Activated naive CD8-positive, alpha-beta T cell treated with anti-CD3 and anti-CD28 coated beads for 36 hours (primary cell): ENCODE results near the gene HIGD1C. TPM values are rescaled to one million over a fixed set of nuclear protein-coding genes. Genes with fewer than 3 reads are reported as not detected.

ENCODE experiments used
- DNase-seq: peaks from one replicate; pipeline ENCODE4 v3.0.0; 2021
- H3K27ac Mint-ChIP-seq: one replicate; pipeline ENCODE4 v1.8.0; 2022; ENCODE audit warnings: mild to moderate bottlenecking, moderate library complexity, mixed read lengths
- H3K27me3 Mint-ChIP-seq: one replicate; pipeline ENCODE4 v1.8.0; 2022; ENCODE audit warnings: mild to moderate bottlenecking, mixed read lengths
- H3K36me3 Mint-ChIP-seq: one replicate; pipeline ENCODE4 v1.8.0; 2021; ENCODE audit warnings: mild to moderate bottlenecking, mixed read lengths
- H3K4me1 Mint-ChIP-seq: one replicate; pipeline ENCODE4 v1.8.0; 2021; ENCODE audit warnings: mixed read lengths
- H3K4me3 Mint-ChIP-seq: one replicate; pipeline ENCODE4 v1.8.0; 2022; ENCODE audit warnings: mild to moderate bottlenecking, moderate library complexity, mixed read lengths
- H3K9me3 Mint-ChIP-seq: one replicate; pipeline ENCODE4 v1.8.0; 2022; ENCODE audit warnings: mixed read lengths
- total RNA-seq, 2 experiments: library from RNA; stranded (reverse); gene quantifications; one replicate each; pipeline ENCODE4 v1.2.3, GENCODE V29; 2021

The HIGD1C gene
- total RNA-seq, 2 experiments from 2014 or later: not detected

DNA sequence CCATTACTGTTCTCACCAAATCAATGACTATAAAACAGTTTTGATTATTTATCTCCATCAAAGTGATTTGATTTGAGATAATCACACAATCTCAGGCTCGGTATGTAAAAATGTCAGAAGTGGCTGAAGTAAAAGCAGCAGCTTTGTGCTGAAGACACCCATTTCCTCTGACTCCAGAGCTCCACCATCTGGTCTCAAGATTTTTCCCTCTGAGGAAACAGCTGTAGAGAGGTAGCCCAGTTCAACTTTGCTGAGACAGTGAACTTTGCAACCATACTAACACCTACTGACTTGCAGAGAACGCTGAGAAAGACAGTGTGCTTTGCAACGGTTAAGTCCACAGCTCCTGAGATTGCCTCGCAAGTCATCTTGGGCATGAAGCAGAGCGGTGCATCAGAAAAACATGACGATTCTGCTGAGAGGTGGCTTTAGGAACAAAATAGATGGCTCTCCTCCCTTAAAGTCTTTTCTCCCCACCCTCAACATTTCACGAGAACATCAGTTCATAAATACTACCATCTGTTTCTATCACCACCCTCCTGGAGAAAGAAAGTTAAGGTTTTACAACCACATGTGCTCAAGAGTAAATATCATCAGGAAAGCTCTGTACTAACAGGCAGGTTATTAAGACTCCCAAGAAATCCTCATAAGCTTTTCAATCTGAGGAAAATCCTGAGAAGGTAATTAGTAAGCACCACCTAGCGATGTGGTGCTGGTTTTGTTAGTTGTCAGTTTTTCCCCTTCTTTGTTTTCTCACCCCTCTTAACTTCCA is 34.8 kb downstream of the HIGD1C start:
- no peaks in the 10 kb centered on the region for H3K9me3 Mint-ChIP-seq
- H3K4me1 Mint-ChIP-seq: peaks cover 42% of the 10 kb centered on the region
- H3K27ac Mint-ChIP-seq: peak overlapping the region; percentile 77
- peaks cover 28% of the 10 kb centered on the region for H3K36me3 Mint-ChIP-seq
- no peak overlapping the region for H3K4me3 Mint-ChIP-seq
- no peaks in the 10 kb centered on the region for H3K27me3 Mint-ChIP-seq
- no peak for DNase-seq

DNA sequence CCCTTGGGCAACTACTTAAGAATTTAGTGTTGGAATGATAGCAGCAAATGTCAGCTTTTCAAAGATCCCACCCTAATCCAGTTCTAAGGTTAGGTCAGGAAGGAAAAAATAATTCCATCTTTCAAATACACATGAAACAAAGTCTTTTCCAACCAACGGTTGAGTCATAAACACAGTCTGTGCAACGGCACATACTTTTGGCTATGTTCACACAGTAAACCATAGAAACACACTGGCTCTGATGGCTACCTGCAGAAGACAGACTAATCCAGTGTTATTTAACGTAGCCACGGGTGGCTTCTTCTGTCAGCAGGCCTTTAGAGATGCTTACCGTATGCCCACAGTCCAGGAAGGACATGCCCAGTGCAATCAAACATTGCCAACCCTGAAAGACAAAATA is 35.7 kb downstream of the HIGD1C start:
- H3K36me3 Mint-ChIP-seq: peaks cover 31% of the 10 kb centered on the region
- H3K4me1 Mint-ChIP-seq: peaks cover 42% of the 10 kb centered on the region
- no peak overlapping the region for H3K27ac Mint-ChIP-seq

DNA sequence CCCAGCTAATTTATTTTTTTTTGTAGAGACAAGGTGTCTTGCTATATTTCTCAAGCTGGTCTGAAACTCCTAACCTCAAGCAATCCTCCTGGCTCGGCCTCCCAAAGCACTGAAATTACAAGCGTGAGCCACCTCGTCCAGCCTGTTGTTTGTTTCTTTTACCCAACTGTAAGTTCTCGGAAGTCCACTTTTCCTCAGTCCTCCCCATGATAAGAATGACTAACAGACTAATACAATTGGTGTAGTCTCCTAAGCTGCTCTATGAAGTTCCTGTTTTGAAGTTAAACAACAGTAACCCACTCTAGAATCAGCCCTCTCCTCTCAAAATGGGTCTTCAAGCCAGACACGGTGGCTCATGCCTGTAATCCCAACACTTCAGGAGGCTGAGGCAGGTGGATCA is 36.5 kb downstream of the HIGD1C start:
- H3K27me3 Mint-ChIP-seq: no peaks in the 10 kb centered on the region
- no peak overlapping the region for H3K4me3 Mint-ChIP-seq
- no peak for DNase-seq
- peaks cover 31% of the 10 kb centered on the region for H3K36me3 Mint-ChIP-seq
- H3K9me3 Mint-ChIP-seq: no peaks in the 10 kb centered on the region
- peaks cover 42% of the 10 kb centered on the region for H3K4me1 Mint-ChIP-seq
- H3K27ac Mint-ChIP-seq: no peak overlapping the region

More for the DNA sequence above, 35.7 kb downstream of the HIGD1C start:
- H3K4me3 Mint-ChIP-seq: no peak overlapping the region
- no peak for DNase-seq
- H3K9me3 Mint-ChIP-seq: no peaks in the 10 kb centered on the region
- no peaks in the 10 kb centered on the region for H3K27me3 Mint-ChIP-seq

DNA sequence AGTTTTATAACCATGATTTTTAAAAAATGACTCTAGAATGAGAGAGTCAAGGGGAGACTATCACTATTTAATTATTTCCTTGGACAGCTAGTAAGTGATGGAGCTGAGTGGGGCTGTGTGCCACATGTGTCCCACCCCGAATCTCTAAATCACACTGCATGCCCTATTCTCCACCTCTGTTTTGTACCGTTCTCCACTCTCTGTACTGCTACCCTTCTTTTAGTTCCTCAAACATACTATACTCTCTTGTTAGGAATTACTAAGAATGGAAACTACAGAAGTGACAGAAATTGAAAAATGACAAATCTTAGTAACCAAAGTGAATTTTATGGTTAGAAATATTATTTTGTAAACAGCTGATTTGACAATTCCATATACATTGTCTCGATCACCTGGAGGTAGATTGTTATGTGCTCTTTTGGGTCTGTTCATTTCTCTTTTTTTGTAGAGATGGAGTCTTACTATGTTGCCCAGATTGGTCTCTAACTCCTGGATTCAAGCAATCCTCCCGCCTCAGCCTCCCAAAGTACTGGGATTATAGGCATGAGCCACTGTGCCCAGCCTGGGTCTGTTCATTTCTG is 37.9 kb downstream of the HIGD1C start:
- DNase-seq: no peak
- Mint-ChIP-seq H3K27ac (peak overlapping the region; percentile 18), H3K36me3 (peaks cover 29% of the 10 kb centered on the region)

DNA sequence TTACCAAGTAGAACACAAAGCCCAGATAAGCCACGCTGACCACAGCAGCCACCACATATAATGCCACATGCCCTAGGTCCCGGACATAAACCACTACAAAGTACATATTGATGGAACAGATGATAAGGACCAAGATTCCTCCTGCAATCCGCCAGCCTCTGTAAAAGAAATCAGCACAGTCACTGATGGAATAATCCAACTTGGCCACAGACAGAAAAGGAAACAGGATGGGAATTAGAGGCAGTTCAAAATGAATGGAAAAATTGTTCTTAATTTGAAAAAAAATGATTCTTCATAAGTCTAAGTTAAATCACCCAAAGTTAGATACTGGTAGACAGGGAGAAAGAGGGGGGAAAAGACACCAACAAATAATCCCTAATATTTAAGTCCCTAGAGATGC is 38.4 kb downstream of the HIGD1C start:
- Mint-ChIP-seq H3K27ac (peak overlapping the region; percentile 18), H3K36me3 (peaks cover 33% of the 10 kb centered on the region), H3K4me1 (peaks cover 26% of the 10 kb centered on the region), H3K27me3 (no peaks in the 10 kb centered on the region), H3K4me3 (no peak overlapping the region), H3K9me3 (no peaks in the 10 kb centered on the region)
- DNase-seq: no peak

More for the DNA sequence above, 37.9 kb downstream of the HIGD1C start:
- Mint-ChIP-seq H3K9me3 (no peaks in the 10 kb centered on the region), H3K4me3 (no peak overlapping the region), H3K27me3 (no peaks in the 10 kb centered on the region), H3K4me1 (peaks cover 31% of the 10 kb centered on the region)

DNA sequence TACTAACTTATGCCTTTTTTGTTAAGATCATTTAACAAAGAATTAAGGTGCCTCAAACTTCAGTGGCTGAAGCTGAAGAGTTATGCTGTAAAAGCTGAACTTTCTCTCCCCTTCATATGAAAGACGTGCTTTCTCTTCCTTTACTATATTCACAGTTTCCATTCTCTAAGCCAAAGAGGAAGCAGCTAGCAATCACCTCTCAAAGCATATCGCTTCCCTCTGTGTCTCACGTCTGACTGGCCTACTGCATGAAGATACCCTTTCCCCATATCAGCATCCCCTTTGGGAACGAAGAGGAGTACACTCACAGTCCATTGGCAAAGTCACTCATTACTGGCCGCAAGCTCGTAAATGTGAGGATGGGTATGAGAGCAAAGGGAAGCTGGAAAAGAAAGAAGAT is 38.9 kb downstream of the HIGD1C start:
- H3K4me1 Mint-ChIP-seq: peaks cover 22% of the 10 kb centered on the region
- H3K27ac Mint-ChIP-seq: peak overlapping the region; percentile 4
- no peak overlapping the region for H3K4me3 Mint-ChIP-seq
- peaks cover 33% of the 10 kb centered on the region for H3K36me3 Mint-ChIP-seq
- DNase-seq: no peak
- no peaks in the 10 kb centered on the region for H3K9me3 Mint-ChIP-seq
- no peaks in the 10 kb centered on the region for H3K27me3 Mint-ChIP-seq

DNA sequence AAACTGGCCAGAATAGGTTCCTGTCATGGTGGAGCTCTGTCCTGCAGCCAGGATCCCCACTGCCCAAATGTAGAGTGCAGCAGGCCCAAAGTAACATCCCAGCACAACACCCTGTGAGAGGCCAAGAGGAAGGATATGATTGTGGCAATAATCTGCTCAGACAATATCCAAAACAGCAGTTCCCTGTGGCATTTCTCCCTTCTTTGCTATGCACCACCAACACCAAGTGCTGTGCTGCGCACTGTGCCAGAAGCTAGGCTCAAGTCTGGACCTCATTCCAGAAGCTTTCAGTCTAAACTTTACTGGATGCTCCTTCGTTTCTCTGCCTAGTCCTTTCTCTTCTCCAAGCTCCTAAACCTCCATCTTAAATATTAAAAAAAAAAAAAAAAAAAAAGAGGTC is 40.5 kb downstream of the HIGD1C start:
- H3K27ac Mint-ChIP-seq: no peak overlapping the region
- DNase-seq: no peak
- peaks cover 12% of the 10 kb centered on the region for H3K4me1 Mint-ChIP-seq
- no peaks in the 10 kb centered on the region for H3K27me3 Mint-ChIP-seq
- peaks cover 28% of the 10 kb centered on the region for H3K36me3 Mint-ChIP-seq
- H3K4me3 Mint-ChIP-seq: no peak overlapping the region
- no peaks in the 10 kb centered on the region for H3K9me3 Mint-ChIP-seq

DNA sequence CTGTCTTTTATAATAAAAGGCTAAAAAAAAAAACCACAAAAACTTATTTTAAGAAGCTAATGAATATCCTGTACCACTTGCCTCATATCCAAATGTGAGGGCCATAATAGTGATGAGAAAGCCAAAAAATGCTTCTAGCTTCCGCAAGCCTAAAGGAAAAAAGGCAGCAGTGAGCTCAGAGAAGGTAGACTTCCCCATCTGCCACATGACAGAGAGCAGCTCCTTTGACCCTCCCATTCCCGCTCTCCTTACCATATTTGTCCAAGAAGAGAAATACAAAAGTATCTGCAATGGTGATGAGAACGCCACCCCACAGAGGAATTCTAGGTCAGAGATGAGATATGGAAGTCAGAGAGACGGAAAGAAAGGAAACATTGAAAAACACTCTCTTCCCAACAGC is 46.7 kb downstream of the HIGD1C start:
- peaks cover 12% of the 10 kb centered on the region for H3K4me1 Mint-ChIP-seq
- H3K27ac Mint-ChIP-seq: peak overlapping the region; percentile 19
- no peak overlapping the region for H3K4me3 Mint-ChIP-seq

DNA sequence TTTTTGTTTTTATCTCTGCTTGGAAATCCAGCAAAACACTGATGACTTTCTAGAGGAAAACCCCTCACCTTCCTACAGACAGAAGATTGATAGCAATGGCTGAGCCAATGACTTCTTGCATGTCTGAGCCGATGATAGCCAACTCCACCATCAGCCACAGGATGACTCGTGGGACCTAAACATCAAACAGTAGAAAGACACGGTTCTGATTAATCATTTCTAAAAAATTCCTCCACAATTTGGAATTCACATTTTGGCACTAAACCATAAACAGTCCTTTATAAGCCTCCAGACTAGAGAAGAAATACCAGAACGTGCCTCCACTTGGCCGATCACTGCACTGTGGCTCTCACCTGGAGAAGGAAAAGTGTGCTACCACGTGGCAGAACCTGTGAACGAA is 47.9 kb downstream of the HIGD1C start:
- H3K27me3 Mint-ChIP-seq: no peaks in the 10 kb centered on the region
- H3K36me3 Mint-ChIP-seq: peaks cover 24% of the 10 kb centered on the region
- H3K4me1 Mint-ChIP-seq: peaks cover 12% of the 10 kb centered on the region
- no peak for DNase-seq
- H3K4me3 Mint-ChIP-seq: no peak overlapping the region
- H3K9me3 Mint-ChIP-seq: no peaks in the 10 kb centered on the region
- H3K27ac Mint-ChIP-seq: no peak overlapping the region

More for the DNA sequence above, 46.7 kb downstream of the HIGD1C start:
- DNase-seq: no peak
- peaks cover 26% of the 10 kb centered on the region for H3K36me3 Mint-ChIP-seq
- H3K27me3 Mint-ChIP-seq: no peaks in the 10 kb centered on the region
- H3K9me3 Mint-ChIP-seq: no peaks in the 10 kb centered on the region

DNA sequence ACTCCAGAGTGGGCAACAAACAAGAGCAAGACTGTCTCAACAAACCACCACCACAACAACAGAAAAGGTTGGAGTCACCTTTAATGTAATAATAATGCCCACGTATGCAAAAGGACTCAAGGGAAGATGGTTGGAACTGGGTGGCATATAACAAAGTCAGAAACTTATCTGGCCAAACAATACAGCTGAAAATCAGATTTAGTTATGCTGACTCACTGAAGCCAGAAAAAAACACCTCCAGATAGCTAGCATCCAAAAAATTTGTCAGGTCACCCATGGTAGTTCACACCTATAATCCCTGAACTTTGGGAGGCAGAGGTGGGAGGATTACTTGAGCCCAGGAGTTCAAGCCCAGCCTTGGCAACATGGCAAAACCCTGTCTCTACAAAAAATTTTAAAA is 49.5 kb downstream of the HIGD1C start:
- Mint-ChIP-seq H3K9me3 (no peaks in the 10 kb centered on the region), H3K36me3 (peaks cover 22% of the 10 kb centered on the region), H3K4me1 (peaks cover 12% of the 10 kb centered on the region), H3K4me3 (no peak overlapping the region), H3K27me3 (no peaks in the 10 kb centered on the region), H3K27ac (no peak overlapping the region)
- DNase-seq: no peak

DNA sequence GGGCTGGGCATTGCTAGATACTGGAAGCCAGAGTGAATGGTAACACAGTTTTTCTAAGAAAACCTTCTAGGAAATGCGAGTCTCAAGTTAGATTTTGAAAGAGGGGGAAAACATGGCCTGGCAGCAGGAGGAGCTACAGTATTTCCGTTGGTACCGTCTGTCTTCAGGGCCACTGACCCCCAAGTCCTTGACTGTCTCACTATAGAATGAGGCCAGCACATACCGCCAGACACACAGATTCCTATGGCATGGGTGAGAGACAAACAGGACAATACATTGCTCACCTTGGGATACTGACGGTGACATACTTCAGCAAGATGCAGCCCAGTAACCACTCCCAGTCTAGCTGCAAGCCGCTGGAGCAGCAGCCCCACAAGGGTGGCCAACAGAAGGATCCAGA is 52.2 kb downstream of the HIGD1C start:
- no peak overlapping the region for H3K4me3 Mint-ChIP-seq
- H3K27ac Mint-ChIP-seq: peak overlapping the region; percentile 54
- no peaks in the 10 kb centered on the region for H3K9me3 Mint-ChIP-seq
- peaks cover 14% of the 10 kb centered on the region for H3K4me1 Mint-ChIP-seq
- no peaks in the 10 kb centered on the region for H3K27me3 Mint-ChIP-seq
- DNase-seq: no peak
- peaks cover 30% of the 10 kb centered on the region for H3K36me3 Mint-ChIP-seq

DNA sequence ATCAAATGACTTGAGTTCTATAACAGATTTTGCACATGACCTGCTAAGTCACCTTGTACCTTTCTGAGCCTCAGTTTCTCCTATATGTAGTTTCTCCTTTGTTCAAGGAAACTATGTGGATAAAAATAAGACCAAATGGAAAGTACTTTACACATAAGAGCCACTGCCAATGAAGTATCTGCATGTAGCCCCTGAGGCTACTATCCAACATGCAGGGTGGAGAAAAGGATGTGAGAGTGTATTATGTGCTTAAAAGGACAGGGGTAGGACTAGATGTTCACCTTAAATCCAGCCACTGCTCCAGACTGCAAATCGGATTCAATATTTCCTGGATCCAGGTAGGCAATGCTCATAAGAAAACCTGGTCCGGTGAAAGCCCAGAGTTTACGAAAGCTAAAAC is 52.7 kb downstream of the HIGD1C start:
- Mint-ChIP-seq H3K36me3 (peaks cover 28% of the 10 kb centered on the region), H3K27ac (no peak overlapping the region), H3K9me3 (no peaks in the 10 kb centered on the region)

DNA sequence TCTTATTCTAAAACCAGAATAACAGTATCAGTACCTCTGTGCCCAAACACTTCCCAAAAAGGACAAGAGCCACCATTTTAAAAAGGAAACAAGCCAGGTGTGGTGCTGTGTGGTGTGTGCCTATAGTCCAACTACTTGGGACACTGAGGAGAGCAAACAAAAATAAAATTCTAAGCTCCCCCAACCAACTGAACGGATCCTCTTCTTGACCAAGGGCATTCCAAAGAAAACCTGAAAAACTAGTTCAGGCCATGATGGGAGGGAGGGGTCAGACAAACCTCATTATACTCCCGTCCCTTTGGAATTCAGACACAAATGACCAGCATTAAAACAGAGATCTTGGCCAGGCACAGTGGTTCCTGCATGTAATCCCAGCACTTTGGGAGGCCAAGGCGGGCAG is 53.3 kb downstream of the HIGD1C start:
- Mint-ChIP-seq H3K27me3 (no peaks in the 10 kb centered on the region), H3K36me3 (peaks cover 25% of the 10 kb centered on the region), H3K27ac (peak overlapping the region; percentile 40), H3K9me3 (no peaks in the 10 kb centered on the region), H3K4me3 (no peak overlapping the region), H3K4me1 (peaks cover 18% of the 10 kb centered on the region)
- DNase-seq: no peak

More for the DNA sequence above, 52.7 kb downstream of the HIGD1C start:
- H3K4me1 Mint-ChIP-seq: peaks cover 18% of the 10 kb centered on the region
- no peaks in the 10 kb centered on the region for H3K27me3 Mint-ChIP-seq
- no peak overlapping the region for H3K4me3 Mint-ChIP-seq
- no peak for DNase-seq

DNA sequence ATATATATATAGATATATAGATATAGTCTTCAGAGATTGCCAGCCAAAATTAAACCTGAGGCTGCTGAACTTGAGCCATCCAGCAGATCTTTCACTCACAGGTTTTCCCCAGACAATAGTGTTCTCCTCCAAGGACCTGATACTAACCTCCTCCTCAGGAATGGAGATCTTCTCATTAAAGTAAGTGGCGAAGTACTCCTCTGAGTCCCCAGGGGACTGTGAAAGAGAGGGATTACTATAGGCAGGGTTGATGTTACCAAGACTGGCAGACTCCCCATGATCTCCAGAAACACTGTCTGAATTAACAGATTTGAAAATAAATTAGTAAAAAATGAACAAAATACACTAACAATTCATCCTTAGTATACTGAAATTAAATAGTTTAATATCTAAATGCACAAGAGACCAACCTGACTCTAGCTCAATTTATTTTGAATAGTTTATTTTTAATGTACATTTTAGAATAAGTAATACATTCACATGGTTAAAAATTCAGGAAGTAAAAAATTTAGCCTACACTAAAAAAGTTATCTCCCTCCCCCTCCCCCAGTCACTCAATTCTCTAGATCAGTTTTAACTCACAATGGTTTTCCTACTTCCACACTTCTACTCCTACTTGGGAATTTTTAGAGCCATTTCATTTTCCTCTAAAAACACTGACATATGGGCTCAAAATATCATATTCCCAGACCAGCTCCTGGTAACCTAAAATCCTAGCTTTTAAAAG is 56.1 kb downstream of the HIGD1C start:
- Mint-ChIP-seq H3K27ac (peak overlapping the region; percentile 70), H3K4me1 (peaks cover 42% of the 10 kb centered on the region), H3K36me3 (peaks cover 20% of the 10 kb centered on the region), H3K9me3 (no peaks in the 10 kb centered on the region), H3K27me3 (no peaks in the 10 kb centered on the region), H3K4me3 (peak overlapping the region; percentile 74)
- DNase-seq: no peak

DNA sequence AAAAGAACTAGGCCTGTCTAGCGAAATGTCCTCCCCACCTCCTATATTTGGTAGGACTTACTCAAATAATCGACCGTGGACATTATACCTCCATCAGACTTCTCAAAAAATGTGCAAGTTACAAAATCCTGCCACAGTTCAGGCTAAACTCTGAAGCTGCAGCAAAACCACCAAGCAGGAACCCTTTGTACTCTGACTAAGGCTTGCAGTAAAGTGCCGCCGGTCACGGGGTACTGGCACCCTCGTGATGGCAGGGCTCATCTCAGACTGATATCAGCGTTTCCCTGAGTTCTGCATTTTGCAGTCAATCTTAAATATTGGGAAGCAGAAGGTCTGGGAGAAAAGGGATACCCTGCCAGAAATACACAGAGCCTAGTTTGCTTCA is 56.7 kb downstream of the HIGD1C start:
- peak; percentile 50 for DNase-seq
- peaks cover 42% of the 10 kb centered on the region for H3K4me1 Mint-ChIP-seq
- H3K27me3 Mint-ChIP-seq: no peaks in the 10 kb centered on the region
- peak overlapping the region; percentile 70 for H3K27ac Mint-ChIP-seq
- H3K9me3 Mint-ChIP-seq: no peaks in the 10 kb centered on the region
- peaks cover 18% of the 10 kb centered on the region for H3K36me3 Mint-ChIP-seq
- H3K4me3 Mint-ChIP-seq: peak overlapping the region; percentile 74
